Measurements from ENCODE around the gene MAP2K3. TPM values are rescaled to one million over a fixed set of nuclear protein-coding genes. Genes with fewer than 3 reads are reported as not detected.
A peak's percentile ranks its signal among the peaks of the same experiment; 100 is the strongest.

MAP2K3 gene
- total RNA-seq, 1 experiment from 2014 or later, result 39.7 TPM

DNA sequence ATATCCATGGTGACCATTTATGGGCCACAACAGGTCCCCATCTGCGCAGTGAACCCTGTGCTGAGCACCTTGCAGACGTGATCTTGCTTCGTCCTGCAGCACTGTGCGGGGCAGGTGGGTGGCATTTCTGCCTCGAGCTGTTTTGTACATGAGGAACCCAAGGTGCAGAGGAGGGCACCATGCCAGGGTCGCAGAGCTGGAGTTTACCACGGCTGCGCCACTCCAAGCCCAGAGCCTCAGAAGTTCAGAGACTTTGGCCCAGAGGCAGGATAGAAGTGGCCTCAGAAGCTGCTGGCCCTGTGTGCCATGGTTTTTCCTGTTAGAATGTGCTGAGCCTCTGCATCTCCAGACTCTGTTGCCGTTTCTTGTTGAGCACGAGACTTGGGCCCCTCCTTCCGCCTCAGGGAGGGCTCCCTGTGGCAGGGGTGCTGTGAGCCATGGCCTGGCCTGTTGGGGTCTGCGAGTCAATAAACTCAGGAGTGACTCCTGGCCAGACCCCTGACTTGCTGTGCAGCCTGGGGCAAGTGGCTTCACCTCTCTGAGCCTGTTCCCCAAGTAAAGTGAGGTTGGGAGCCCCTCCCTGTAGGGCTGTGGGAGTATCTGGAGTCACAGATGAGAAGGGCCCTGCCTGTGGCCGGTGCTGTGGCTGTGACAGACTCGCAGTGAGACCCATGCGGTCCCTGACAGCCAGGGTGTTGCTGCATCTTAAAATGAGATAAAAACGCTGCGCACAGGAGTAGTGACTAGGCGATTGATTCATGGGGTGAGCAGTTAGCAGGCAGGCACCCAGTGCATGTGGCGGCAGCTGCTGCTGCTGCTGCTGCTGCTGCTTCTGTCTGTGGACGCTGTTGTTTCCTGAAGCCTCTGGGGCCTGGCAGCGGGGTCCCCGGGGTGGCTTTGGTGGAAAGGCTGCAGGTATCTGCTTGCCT is 11.8 kb downstream of the MAP2K3 start:
- CTCF ChIA-PET, result interaction anchor here (0.5 to 1.3 kb wide), 3 partner anchors 13 to 215 kb away, joined by 3 to 5 read pairs (median 4); no protein-coding TSS in a partner anchor
- Mint-ChIP-seq H3K27me3 (ENCODE audit: low read depth) (peaks cover 3% of the 10 kb centered on the region; the same call in 1 of the 2 replicates), H3K36me3 (peaks cover 54% of the 10 kb centered on the region), H3K27ac (peak overlapping the region; percentile 76; the same call in 1 of the 2 replicates), H3K9me3 (peaks cover 14% of the 10 kb centered on the region), H3K4me3 (no peak overlapping the region), H3K4me1 (no peaks in the 10 kb centered on the region)
- POLR2A ChIA-PET, result no interaction called here
- no peak for ATAC-seq
- TF ChIP-seq, protein P1, sequence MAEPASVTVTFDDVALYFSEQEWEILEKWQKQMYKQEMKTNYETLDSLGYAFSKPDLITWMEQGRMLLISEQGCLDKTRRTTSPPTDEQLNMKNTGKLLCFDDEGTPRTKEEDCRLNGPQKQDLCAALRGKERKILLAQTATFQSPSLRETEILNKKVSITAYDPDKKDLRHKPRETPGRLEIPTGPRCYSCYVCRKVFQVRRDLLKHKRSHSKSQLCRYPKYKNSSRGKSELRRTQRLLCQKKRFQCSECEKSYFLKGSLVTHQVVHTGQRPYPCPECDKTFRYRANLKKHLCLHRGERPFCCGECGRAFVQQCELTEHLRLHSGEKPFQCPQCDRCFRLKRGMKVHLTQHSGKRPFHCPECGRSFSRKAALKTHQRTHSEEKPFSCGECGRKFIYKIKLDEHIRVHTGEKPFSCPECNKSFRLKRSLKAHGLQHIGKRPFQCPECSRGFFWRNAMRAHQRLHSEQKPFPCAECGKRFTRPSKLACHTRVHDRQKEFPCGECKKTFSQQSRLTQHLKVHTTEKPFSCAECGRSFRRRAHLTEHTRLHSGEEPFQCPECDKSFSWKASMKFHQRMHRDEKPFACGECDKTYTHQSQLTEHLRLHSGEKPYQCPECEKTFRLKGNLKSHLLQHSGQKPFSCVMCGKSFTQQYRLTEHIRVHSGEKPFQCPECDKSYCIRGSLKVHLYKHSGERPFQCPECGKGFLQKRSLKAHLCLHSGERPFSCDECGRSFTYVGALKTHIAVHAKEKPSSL (CRISPR knock-in tag; conservative IDR thresholded peaks at IDR 0.05), result no peak
- TF ChIP-seq ZNF532 (CRISPR knock-in tag; IDR thresholded peaks at IDR 0.05; ENCODE audit: borderline replicate concordance) (no peak), CREM (CRISPR knock-in tag; IDR thresholded peaks at IDR 0.05) (no peak), FOXK1 (CRISPR knock-in tag; IDR thresholded peaks at IDR 0.05) (no peak), ZNF671 (CRISPR knock-in tag; IDR thresholded peaks at IDR 0.05) (no peak), RELA (CRISPR knock-in tag; IDR thresholded peaks at IDR 0.05; ENCODE audit: borderline replicate concordance) (no peak), MYBL2 (CRISPR knock-in tag; IDR thresholded peaks at IDR 0.05) (no peak), ZNF317 (CRISPR knock-in tag; IDR thresholded peaks at IDR 0.05; ENCODE audit: borderline replicate concordance, low read depth) (no peak), HMGA2 (CRISPR knock-in tag; IDR thresholded peaks at IDR 0.05) (no peak), ZNF416 (CRISPR knock-in tag; IDR thresholded peaks at IDR 0.05) (no peak)
- TF ChIP-seq, protein P2, sequence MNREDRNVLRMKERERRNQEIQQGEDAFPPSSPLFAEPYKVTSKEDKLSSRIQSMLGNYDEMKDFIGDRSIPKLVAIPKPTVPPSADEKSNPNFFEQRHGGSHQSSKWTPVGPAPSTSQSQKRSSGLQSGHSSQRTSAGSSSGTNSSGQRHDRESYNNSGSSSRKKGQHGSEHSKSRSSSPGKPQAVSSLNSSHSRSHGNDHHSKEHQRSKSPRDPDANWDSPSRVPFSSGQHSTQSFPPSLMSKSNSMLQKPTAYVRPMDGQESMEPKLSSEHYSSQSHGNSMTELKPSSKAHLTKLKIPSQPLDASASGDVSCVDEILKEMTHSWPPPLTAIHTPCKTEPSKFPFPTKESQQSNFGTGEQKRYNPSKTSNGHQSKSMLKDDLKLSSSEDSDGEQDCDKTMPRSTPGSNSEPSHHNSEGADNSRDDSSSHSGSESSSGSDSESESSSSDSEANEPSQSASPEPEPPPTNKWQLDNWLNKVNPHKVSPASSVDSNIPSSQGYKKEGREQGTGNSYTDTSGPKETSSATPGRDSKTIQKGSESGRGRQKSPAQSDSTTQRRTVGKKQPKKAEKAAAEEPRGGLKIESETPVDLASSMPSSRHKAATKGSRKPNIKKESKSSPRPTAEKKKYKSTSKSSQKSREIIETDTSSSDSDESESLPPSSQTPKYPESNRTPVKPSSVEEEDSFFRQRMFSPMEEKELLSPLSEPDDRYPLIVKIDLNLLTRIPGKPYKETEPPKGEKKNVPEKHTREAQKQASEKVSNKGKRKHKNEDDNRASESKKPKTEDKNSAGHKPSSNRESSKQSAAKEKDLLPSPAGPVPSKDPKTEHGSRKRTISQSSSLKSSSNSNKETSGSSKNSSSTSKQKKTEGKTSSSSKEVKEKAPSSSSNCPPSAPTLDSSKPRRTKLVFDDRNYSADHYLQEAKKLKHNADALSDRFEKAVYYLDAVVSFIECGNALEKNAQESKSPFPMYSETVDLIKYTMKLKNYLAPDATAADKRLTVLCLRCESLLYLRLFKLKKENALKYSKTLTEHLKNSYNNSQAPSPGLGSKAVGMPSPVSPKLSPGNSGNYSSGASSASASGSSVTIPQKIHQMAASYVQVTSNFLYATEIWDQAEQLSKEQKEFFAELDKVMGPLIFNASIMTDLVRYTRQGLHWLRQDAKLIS (CRISPR knock-in tag; IDR thresholded peaks at IDR 0.05; ENCODE audit: borderline replicate concordance), result no peak
- TF ChIP-seq, protein P3, sequence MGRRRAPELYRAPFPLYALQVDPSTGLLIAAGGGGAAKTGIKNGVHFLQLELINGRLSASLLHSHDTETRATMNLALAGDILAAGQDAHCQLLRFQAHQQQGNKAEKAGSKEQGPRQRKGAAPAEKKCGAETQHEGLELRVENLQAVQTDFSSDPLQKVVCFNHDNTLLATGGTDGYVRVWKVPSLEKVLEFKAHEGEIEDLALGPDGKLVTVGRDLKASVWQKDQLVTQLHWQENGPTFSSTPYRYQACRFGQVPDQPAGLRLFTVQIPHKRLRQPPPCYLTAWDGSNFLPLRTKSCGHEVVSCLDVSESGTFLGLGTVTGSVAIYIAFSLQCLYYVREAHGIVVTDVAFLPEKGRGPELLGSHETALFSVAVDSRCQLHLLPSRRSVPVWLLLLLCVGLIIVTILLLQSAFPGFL (CRISPR knock-in tag; IDR thresholded peaks at IDR 0.05; ENCODE audit: borderline replicate concordance), result no peak
- DNase-seq (ENCODE audit: low spot score), result no peak

Measured in WTC11 (cell line).